WTC11 (cell line): ENCODE data around the gene AP3B2. TPM values are rescaled to one million over a fixed set of nuclear protein-coding genes. Genes with fewer than 3 reads are reported as not detected.

Experiments used
- ATAC-seq: fragments of 200-7000 bp; cut with Tn5 transposase; 2 replicates; pipeline ENCODE4 v1.10.0; 2021; ENCODE audit warnings: mild to moderate bottlenecking, moderate library complexity
- CTCF ChIA-PET: fragments of 300-600 bp; sonication (Branson Sonifier 250); formaldehyde crosslinking; loops from one replicate; lab custom pipeline; 2021; ENCODE audit warnings: antibody characterized with exemption; lab: Charles Lee
- POLR2A ChIA-PET: fragments of 350-600 bp; sonication (Branson Sonifier 250); formaldehyde crosslinking; loops from one replicate; lab custom pipeline; 2021; ENCODE audit warnings: antibody characterized with exemption; lab: Charles Lee
- DNase-seq: peaks from one replicate; pipeline ENCODE4 v3.0.0; 2021; ENCODE audit warnings: low spot score
- H3K27ac Mint-ChIP-seq: 2 replicates; pipeline ENCODE4 v1.8.0; 2021; ENCODE audit warnings: mixed read lengths
- H3K27me3 Mint-ChIP-seq: 2 replicates; pipeline ENCODE4 v1.8.0; 2021; ENCODE audit warnings: low read depth, mild to moderate bottlenecking, moderate library complexity, mixed read lengths
- H3K36me3 Mint-ChIP-seq: 2 replicates; pipeline ENCODE4 v1.8.0; 2021; ENCODE audit warnings: mixed read lengths
- H3K4me1 Mint-ChIP-seq: 2 replicates; pipeline ENCODE4 v1.8.0; 2022; ENCODE audit warnings: mixed read lengths
- H3K4me3 Mint-ChIP-seq: 2 replicates; pipeline ENCODE4 v1.8.0; 2021; ENCODE audit warnings: mild to moderate bottlenecking, moderate library complexity, mixed read lengths
- H3K9me3 Mint-ChIP-seq: 2 replicates; pipeline ENCODE4 v1.8.0; 2021; ENCODE audit warnings: mixed read lengths
- ESRRA ChIP-seq: sonication (generic); formaldehyde crosslinking; IDR thresholded peaks from 2 replicates; pipeline ENCODE4 v1.8.1; 2022; ENCODE audit warnings: mild to moderate bottlenecking, missing genetic modification reagents, borderline replicate concordance
- HMGA2 ChIP-seq: fragments of 250-450 bp; sonication (Bioruptor Pico); IDR thresholded peaks from 2 replicates; pipeline ENCODE4 v1.4.0; 2021; ENCODE audit warnings: mild to moderate bottlenecking, moderate library complexity
- MXD4 ChIP-seq: fragments of 250-450 bp; sonication (Bioruptor Pico); IDR thresholded peaks from 2 replicates; pipeline ENCODE4 v1.8.0; 2021; ENCODE audit warnings: mild to moderate bottlenecking, moderate library complexity, borderline replicate concordance
- NFATC4 ChIP-seq: fragments of 250-450 bp; sonication (Bioruptor Pico); IDR thresholded peaks from 2 replicates; pipeline ENCODE4 v1.9.0; 2021; ENCODE audit warnings: mild to moderate bottlenecking
- NFE2L1 ChIP-seq: sonication (generic); formaldehyde crosslinking; IDR thresholded peaks from 2 replicates; pipeline ENCODE4 v1.8.1; 2023; ENCODE audit warnings: missing genetic modification reagents
- NR1H2 ChIP-seq: sonication (generic); formaldehyde crosslinking; IDR thresholded peaks from 2 replicates; pipeline ENCODE4 v1.9.0; 2021; ENCODE audit warnings: mild to moderate bottlenecking, moderate library complexity, missing genetic modification reagents
- RORB ChIP-seq: fragments of 250-450 bp; sonication (Bioruptor Pico); IDR thresholded peaks from 2 replicates; pipeline ENCODE4 v1.9.0; 2021; ENCODE audit warnings: mild to moderate bottlenecking
- SMAD3 ChIP-seq: sonication (generic); formaldehyde crosslinking; IDR thresholded peaks from 2 replicates; pipeline ENCODE4 v1.8.0; 2022; ENCODE audit warnings: missing genetic modification reagents, mild to moderate bottlenecking, borderline replicate concordance
- TCF7 ChIP-seq: sonication (generic); formaldehyde crosslinking; IDR thresholded peaks from 2 replicates; pipeline ENCODE4 v1.8.0; 2022; ENCODE audit warnings: mild to moderate bottlenecking, low read depth, missing genetic modification reagents, moderate library complexity
- USF2 ChIP-seq: sonication (generic); formaldehyde crosslinking; IDR thresholded peaks from 2 replicates; pipeline ENCODE4 v1.8.1; 2023; ENCODE audit warnings: mild to moderate bottlenecking, missing genetic modification reagents, moderate library complexity
- ZNF532 ChIP-seq: fragments of 250-450 bp; sonication (Bioruptor Pico); IDR thresholded peaks from 2 replicates; pipeline ENCODE4 v1.9.0; 2021; ENCODE audit warnings: mild to moderate bottlenecking, borderline replicate concordance
- total RNA-seq: library from RNA; stranded (reverse); gene quantifications from 3 replicates; pipeline ENCODE4 v1.2.3, GENCODE V29; 2021
- TF ChIP-seq, protein P1 (sequence below): sonication (generic); formaldehyde crosslinking; IDR thresholded peaks from 2 replicates; pipeline ENCODE4 v1.8.0; 2022; ENCODE audit warnings: missing genetic modification reagents
- TF ChIP-seq, protein P2 (sequence below): sonication (generic); formaldehyde crosslinking; IDR thresholded peaks from 2 replicates; pipeline ENCODE4 v1.8.1; 2023; ENCODE audit warnings: mild to moderate bottlenecking, moderate library complexity, missing genetic modification reagents
- TF ChIP-seq, protein P3 (sequence below): sonication (generic); formaldehyde crosslinking; conservative IDR thresholded peaks from 2 replicates; pipeline ENCODE4 v1.8.1; 2023; ENCODE audit warnings: mild to moderate bottlenecking, low read depth, missing genetic modification reagents, moderate library complexity

Gene AP3B2
- total RNA-seq, 1 experiment from 2014 or later = 17.7 TPM

DNA sequence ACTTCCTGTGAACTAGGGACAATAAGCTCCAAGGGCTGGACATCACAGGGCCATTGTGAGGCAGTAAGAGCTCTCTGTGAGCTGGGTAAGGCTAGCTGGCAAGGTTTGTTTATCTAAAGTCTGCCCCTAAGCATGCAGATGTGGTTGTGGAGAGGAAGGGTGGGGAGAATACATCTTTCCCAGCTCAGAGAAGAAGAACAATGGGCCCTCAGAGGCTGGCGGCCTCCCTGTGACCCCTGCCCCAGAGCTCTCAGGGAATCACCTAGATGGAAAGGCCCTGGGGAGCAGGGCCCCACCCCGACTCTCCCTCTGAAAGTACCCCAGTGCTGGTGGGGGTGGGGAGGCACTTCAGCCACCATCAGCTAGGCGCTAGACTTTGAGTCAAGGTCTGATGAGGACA, 4.3 kb upstream of the AP3B2 start (continued):
- TF ChIP-seq ZNF532 (CRISPR knock-in tag) (no peak), MXD4 (CRISPR knock-in tag) (no peak), NFE2L1 (CRISPR knock-in tag) (no peak), TCF7 (no peak)

GRCh38 chr15:82712036-82712435, 2.4 kb upstream of the AP3B2 start:
- H3K36me3 Mint-ChIP-seq = peaks cover 10% of the 10 kb centered on the region
- TF ChIP-seq, protein P1, sequence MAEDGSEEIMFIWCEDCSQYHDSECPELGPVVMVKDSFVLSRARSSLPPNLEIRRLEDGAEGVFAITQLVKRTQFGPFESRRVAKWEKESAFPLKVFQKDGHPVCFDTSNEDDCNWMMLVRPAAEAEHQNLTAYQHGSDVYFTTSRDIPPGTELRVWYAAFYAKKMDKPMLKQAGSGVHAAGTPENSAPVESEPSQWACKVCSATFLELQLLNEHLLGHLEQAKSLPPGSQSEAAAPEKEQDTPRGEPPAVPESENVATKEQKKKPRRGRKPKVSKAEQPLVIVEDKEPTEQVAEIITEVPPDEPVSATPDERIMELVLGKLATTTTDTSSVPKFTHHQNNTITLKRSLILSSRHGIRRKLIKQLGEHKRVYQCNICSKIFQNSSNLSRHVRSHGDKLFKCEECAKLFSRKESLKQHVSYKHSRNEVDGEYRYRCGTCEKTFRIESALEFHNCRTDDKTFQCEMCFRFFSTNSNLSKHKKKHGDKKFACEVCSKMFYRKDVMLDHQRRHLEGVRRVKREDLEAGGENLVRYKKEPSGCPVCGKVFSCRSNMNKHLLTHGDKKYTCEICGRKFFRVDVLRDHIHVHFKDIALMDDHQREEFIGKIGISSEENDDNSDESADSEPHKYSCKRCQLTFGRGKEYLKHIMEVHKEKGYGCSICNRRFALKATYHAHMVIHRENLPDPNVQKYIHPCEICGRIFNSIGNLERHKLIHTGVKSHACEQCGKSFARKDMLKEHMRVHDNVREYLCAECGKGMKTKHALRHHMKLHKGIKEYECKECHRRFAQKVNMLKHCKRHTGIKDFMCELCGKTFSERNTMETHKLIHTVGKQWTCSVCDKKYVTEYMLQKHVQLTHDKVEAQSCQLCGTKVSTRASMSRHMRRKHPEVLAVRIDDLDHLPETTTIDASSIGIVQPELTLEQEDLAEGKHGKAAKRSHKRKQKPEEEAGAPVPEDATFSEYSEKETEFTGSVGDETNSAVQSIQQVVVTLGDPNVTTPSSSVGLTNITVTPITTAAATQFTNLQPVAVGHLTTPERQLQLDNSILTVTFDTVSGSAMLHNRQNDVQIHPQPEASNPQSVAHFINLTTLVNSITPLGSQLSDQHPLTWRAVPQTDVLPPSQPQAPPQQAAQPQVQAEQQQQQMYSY (CRISPR knock-in tag) = no peak
- no peak for TF ChIP-seq RORB (CRISPR knock-in tag)
- no peak for TF ChIP-seq ESRRA (CRISPR knock-in tag)
- TF ChIP-seq, protein P2, sequence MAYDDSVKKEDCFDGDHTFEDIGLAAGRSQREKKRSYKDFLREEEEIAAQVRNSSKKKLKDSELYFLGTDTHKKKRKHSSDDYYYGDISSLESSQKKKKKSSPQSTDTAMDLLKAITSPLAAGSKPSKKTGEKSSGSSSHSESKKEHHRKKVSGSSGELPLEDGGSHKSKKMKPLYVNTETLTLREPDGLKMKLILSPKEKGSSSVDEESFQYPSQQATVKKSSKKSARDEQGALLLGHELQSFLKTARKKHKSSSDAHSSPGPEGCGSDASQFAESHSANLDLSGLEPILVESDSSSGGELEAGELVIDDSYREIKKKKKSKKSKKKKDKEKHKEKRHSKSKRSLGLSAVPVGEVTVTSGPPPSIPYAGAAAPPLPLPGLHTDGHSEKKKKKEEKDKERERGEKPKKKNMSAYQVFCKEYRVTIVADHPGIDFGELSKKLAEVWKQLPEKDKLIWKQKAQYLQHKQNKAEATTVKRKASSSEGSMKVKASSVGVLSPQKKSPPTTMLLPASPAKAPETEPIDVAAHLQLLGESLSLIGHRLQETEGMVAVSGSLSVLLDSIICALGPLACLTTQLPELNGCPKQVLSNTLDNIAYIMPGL (CRISPR knock-in tag) = no peak
- TF ChIP-seq SMAD3 (CRISPR knock-in tag) = no peak
- TF ChIP-seq, protein P3, sequence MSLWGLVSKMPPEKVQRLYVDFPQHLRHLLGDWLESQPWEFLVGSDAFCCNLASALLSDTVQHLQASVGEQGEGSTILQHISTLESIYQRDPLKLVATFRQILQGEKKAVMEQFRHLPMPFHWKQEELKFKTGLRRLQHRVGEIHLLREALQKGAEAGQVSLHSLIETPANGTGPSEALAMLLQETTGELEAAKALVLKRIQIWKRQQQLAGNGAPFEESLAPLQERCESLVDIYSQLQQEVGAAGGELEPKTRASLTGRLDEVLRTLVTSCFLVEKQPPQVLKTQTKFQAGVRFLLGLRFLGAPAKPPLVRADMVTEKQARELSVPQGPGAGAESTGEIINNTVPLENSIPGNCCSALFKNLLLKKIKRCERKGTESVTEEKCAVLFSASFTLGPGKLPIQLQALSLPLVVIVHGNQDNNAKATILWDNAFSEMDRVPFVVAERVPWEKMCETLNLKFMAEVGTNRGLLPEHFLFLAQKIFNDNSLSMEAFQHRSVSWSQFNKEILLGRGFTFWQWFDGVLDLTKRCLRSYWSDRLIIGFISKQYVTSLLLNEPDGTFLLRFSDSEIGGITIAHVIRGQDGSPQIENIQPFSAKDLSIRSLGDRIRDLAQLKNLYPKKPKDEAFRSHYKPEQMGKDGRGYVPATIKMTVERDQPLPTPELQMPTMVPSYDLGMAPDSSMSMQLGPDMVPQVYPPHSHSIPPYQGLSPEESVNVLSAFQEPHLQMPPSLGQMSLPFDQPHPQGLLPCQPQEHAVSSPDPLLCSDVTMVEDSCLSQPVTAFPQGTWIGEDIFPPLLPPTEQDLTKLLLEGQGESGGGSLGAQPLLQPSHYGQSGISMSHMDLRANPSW (CRISPR knock-in tag) = no peak
- no peak for TF ChIP-seq HMGA2 (CRISPR knock-in tag)
- no peak for TF ChIP-seq USF2 (CRISPR knock-in tag)
- TF ChIP-seq NFATC4 (CRISPR knock-in tag) = no peak
- TF ChIP-seq NR1H2 = no peak
- peaks cover 13% of the 10 kb centered on the region for H3K9me3 Mint-ChIP-seq
- no peak overlapping the region for H3K4me3 Mint-ChIP-seq
- no peak for ATAC-seq
- no peak overlapping the region for H3K27ac Mint-ChIP-seq
- DNase-seq = no peak
- ChIA-PET POLR2A (no interaction called here), CTCF (no interaction called here)
- peaks cover 6% of the 10 kb centered on the region for H3K4me1 Mint-ChIP-seq
- peaks cover 27% of the 10 kb centered on the region for H3K27me3 Mint-ChIP-seq
